ENCODE measurements around the gene SIAE.

DNA sequence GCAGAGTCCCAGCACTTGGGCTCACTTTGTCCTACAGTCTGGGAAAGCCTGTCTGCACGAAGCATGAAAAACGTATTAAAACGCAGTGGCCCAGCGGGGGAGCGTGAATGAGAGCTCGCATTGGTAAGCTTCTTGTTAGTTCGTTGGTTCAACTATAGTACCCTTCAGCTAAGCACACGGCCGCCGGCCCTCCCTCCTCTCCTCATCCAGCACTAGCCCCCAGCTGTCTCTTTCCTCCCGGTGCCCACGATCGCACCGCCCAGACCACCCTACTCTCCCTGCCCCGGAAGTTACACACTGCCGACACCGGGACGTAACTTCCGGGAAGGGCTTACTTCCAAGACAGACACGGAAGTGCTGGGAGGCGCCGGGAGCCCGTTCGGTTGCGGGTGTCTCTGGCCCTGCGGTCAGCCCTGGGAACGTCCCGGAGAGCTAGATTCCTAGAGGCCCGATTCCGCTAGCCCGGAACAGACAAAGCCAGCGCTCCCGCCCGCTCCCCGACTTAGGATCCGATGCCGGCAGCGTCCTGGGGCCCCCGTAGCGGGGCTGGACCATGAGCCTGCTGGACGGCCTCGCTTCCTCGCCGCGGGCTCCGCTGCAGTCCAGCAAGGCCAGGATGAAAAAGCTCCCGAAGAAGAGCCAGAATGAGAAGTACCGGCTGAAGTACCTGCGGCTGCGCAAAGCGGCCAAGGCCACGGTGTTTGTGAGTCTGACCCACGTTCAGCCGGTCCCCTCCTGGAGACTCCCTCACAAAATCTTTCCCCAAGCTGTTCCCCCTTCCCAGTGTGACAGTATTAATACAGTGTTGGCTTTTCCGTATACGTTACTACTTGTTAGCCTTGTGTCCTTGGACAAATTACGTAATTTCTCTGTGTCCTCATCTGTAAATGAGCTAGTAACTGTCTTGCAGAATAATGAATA is 50.7 kb downstream of the SIAE start, which contains the start of gene TBRG1:
- TF ChIP-seq MAX (IDR thresholded peaks at IDR 0.05; ENCODE audit: low read depth, low read length) (no peak), POLR2A (IDR thresholded peaks at IDR 0.05; ENCODE audit: low read depth, low read length) (peak; percentile 97), EZH2 (IDR thresholded peaks at IDR 0.05; ENCODE audit: borderline replicate concordance, control insufficient read depth, low read depth, low read length) (no peak), JUND (IDR thresholded peaks at IDR 0.05; ENCODE audit: low read depth, low read length) (no peak), TAF1 (IDR thresholded peaks at IDR 0.05; ENCODE audit: borderline replicate concordance, low read depth, low read length) (peak; percentile 95), NR2C1 (IDR thresholded peaks at IDR 0.05) (peak; percentile 83), MYC (IDR thresholded peaks at IDR 0.05; ENCODE audit: insufficient read depth, insufficient read length, insufficient replicate concordance, low read length, severe bottlenecking) (no peak), ETV6 (conservative IDR thresholded peaks at IDR 0.05 in 1 of 2, IDR thresholded peaks at IDR 0.05 in 1 of 2; ENCODE audit: borderline replicate concordance in 1 of 2, low read depth in 1 of 2) (peak in 1 of 2 experiments; percentile 97; a peak in 2 of 4 replicates), NRF1 (conservative IDR thresholded peaks at IDR 0.05; ENCODE audit: low read depth, low read length) (no peak), ATF7 (IDR thresholded peaks at IDR 0.05; ENCODE audit: low read depth) (peak; percentile 36; the same call in 1 of the 2 replicates), KDM1A (IDR thresholded peaks at IDR 0.05; ENCODE audit: borderline replicate concordance) (no peak)
- TF ChIP-seq, protein P1, sequence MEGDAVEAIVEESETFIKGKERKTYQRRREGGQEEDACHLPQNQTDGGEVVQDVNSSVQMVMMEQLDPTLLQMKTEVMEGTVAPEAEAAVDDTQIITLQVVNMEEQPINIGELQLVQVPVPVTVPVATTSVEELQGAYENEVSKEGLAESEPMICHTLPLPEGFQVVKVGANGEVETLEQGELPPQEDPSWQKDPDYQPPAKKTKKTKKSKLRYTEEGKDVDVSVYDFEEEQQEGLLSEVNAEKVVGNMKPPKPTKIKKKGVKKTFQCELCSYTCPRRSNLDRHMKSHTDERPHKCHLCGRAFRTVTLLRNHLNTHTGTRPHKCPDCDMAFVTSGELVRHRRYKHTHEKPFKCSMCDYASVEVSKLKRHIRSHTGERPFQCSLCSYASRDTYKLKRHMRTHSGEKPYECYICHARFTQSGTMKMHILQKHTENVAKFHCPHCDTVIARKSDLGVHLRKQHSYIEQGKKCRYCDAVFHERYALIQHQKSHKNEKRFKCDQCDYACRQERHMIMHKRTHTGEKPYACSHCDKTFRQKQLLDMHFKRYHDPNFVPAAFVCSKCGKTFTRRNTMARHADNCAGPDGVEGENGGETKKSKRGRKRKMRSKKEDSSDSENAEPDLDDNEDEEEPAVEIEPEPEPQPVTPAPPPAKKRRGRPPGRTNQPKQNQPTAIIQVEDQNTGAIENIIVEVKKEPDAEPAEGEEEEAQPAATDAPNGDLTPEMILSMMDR (IDR thresholded peaks at IDR 0.05 in 2 of 3, conservative IDR thresholded peaks at IDR 0.05 in 1 of 3; ENCODE audit: control insufficient read depth in 2 of 3, extremely low read depth in 1 of 3, insufficient read depth in 1 of 3, low read depth in 3 of 3, low read length in 3 of 3), result no peak
- TF ChIP-seq, protein P2, sequence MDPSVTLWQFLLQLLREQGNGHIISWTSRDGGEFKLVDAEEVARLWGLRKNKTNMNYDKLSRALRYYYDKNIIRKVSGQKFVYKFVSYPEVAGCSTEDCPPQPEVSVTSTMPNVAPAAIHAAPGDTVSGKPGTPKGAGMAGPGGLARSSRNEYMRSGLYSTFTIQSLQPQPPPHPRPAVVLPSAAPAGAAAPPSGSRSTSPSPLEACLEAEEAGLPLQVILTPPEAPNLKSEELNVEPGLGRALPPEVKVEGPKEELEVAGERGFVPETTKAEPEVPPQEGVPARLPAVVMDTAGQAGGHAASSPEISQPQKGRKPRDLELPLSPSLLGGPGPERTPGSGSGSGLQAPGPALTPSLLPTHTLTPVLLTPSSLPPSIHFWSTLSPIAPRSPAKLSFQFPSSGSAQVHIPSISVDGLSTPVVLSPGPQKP (IDR thresholded peaks at IDR 0.05; ENCODE audit: low read depth, low read length), result no peak; the same call in 1 of the 2 replicates
